Osteoblast (primary cell): Measurements from ENCODE around the gene ATP8A1. TPM values are rescaled to one million over a fixed set of nuclear protein-coding genes. Genes with fewer than 3 reads are reported as not detected.

ENCODE experiments used
- DNase-seq: peaks from one replicate; pipeline ENCODE4 v3.0.0; 2011; ENCODE audit warnings: low spot score, mixed read lengths; ENCODE audit not compliant: insufficient read length; ENCODE audit errors: missing footprints
- H2AFZ ChIP-seq: 2 replicates; pipeline ENCODE4 v1.6.0; 2011; ENCODE audit warnings: mild to moderate bottlenecking, low read length
- H3K27ac ChIP-seq: 2 replicates; pipeline ENCODE4 v1.5.1; 2011; ENCODE audit warnings: mild to moderate bottlenecking, low read depth, low read length, moderate library complexity
- H3K27me3 ChIP-seq: 2 replicates; pipeline ENCODE4 v1.6.0; 2012; ENCODE audit warnings: mild to moderate bottlenecking, control low read depth, inconsistent platforms, low read length, moderate library complexity; ENCODE audit not compliant: insufficient read depth
- H3K36me3 ChIP-seq: 2 replicates; pipeline ENCODE4 v1.5.1; 2011; ENCODE audit warnings: mild to moderate bottlenecking, low read length, control low read depth, moderate library complexity; ENCODE audit not compliant: insufficient read depth
- H3K4me1 ChIP-seq: 2 replicates; pipeline ENCODE4 v1.5.1; 2011; ENCODE audit warnings: mild to moderate bottlenecking, low read length, control low read depth, moderate library complexity; ENCODE audit not compliant: insufficient read depth
- H3K4me2 ChIP-seq: 2 replicates; pipeline ENCODE4 v1.6.0; 2011; ENCODE audit warnings: mild to moderate bottlenecking, low read length; ENCODE audit not compliant: insufficient read depth
- H3K4me3 ChIP-seq: fragments of 200-600 bp; sonication (generic); 3 replicates; pipeline ENCODE4 v1.5.1; 2012; ENCODE audit warnings: mild to moderate bottlenecking, low read length, inconsistent platforms; ENCODE audit not compliant: insufficient read depth
- H3K79me2 ChIP-seq: 2 replicates; pipeline ENCODE4 v1.6.0; 2012; ENCODE audit warnings: mild to moderate bottlenecking, low read length, control low read depth, inconsistent platforms; ENCODE audit not compliant: insufficient read depth
- H3K9me3 ChIP-seq: 2 replicates; pipeline ENCODE4 v1.5.1; 2011; ENCODE audit warnings: low read depth, low read length, control low read depth
- H4K20me1 ChIP-seq: 2 replicates; pipeline ENCODE4 v1.6.0; 2012; ENCODE audit warnings: mild to moderate bottlenecking, low read length, control low read depth; ENCODE audit not compliant: insufficient read depth
- total RNA-seq: library from RNA; depleted of rRNA; stranded (reverse); fragments of >200 nt; gene quantifications from 2 replicates; pipeline ENCODE4 v1.2.3, GENCODE V29; 2012
- TF ChIP-seq, protein P1 (sequence below): IDR thresholded peaks from 2 replicates; pipeline ENCODE4 v1.5.1; 2011; ENCODE audit warnings: mild to moderate bottlenecking, low read depth, low read length, moderate library complexity; ENCODE audit errors: extremely low read depth

ATP8A1 gene
- total RNA-seq, 1 donor, result 2.5 TPM

DNA sequence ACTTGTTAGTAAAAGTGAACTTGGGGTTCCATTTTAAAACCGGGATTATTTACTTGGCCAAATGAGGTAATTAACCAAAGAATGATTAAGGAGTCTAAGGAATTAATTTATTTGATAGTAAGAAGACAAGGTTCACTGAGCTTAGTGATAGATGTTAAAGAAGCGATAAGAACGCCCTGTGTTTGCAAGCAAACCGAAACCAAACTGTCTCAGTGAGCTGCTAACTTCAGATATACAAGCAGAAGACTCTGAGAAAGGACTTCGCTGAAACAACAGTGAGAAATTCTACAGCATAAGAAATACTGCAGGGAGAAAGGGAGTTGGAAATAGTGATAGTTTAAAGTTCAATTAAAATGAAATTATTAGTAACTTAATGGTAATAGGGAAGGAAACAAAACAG is 297.2 kb downstream of the ATP8A1 start:
- Histone ChIP-seq H3K4me2 (no peak overlapping the region), H3K9me3 (no peaks in the 10 kb centered on the region), H3K79me2 (no peaks in the 10 kb centered on the region), H3K27ac (no peak overlapping the region), H3K4me1 (no peaks in the 10 kb centered on the region), H2AFZ (no peak overlapping the region), H3K27me3 (no peaks in the 10 kb centered on the region), H3K4me3 (no peak overlapping the region), H3K36me3 (no peaks in the 10 kb centered on the region), H4K20me1 (no peaks in the 10 kb centered on the region)
- no peak for DNase-seq
- TF ChIP-seq, protein P1, sequence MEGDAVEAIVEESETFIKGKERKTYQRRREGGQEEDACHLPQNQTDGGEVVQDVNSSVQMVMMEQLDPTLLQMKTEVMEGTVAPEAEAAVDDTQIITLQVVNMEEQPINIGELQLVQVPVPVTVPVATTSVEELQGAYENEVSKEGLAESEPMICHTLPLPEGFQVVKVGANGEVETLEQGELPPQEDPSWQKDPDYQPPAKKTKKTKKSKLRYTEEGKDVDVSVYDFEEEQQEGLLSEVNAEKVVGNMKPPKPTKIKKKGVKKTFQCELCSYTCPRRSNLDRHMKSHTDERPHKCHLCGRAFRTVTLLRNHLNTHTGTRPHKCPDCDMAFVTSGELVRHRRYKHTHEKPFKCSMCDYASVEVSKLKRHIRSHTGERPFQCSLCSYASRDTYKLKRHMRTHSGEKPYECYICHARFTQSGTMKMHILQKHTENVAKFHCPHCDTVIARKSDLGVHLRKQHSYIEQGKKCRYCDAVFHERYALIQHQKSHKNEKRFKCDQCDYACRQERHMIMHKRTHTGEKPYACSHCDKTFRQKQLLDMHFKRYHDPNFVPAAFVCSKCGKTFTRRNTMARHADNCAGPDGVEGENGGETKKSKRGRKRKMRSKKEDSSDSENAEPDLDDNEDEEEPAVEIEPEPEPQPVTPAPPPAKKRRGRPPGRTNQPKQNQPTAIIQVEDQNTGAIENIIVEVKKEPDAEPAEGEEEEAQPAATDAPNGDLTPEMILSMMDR, result no peak

Other genes starting within 250 kb of the ATP8A1 start
- not detected in 2 replicates for gene GRXCR1, start 235.6 kb upstream of the ATP8A1 start, total RNA-seq